ENCODE data around the gene AFAP1. TPM values are rescaled to one million over a fixed set of nuclear protein-coding genes. Genes with fewer than 3 reads are reported as not detected.
A peak's percentile ranks its signal among the peaks of the same experiment; 100 is the strongest.

The AFAP1 gene
- total RNA-seq, 1 experiment from 2014 or later = 94.7 TPM

DNA sequence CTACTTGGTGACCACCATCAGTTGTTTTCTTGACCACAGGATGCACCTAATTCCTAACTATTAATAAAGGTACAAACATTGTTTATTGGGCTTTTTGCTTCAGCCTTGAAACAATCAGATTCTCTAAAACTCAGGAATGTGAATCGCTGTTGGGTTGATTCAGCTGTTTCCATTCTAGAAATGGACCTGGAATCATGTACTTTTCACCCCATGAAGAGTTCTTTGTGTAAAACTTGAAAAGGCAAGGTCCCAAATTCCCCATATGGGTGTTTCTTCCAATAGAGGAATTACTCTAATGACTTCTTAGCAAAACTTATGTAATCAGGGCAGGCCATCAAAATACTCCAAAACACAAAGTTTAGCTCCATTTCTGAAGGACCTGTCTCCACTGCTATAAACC lies 7.4 kb downstream of the AFAP1 start:
- H3K4me1 ChIP-seq (ENCODE audit: control insufficient read depth, insufficient read depth, low read length) = peaks cover 72% of the 10 kb centered on the region
- peaks cover 5% of the 10 kb centered on the region; the same call in 1 of the 2 replicates for H3K36me3 ChIP-seq (ENCODE audit: control insufficient read depth, insufficient read depth, low read length)
- intact Hi-C loops (cut with micrococcal nuclease; ENCODE audit: unreplicated experiment) = loop anchor here (10.0 kb wide), 1 partner anchor 57 kb away; no protein-coding TSS in a partner anchor
- no peak overlapping the region for H3K4me3 ChIP-seq (ENCODE audit: low read depth in 2 of 2, low read length in 2 of 2)
- DNase-seq (ENCODE audit: low read depth, low spot score) (no peak), ATAC-seq (no peak)
- H3K27me3 ChIP-seq (ENCODE audit: control insufficient read depth, insufficient read depth, low read length) = no peaks in the 10 kb centered on the region
- POLR2A ChIA-PET = no interaction called here
- no peak for TF ChIP-seq SIN3A (IDR thresholded peaks at IDR 0.05; ENCODE audit: borderline replicate concordance, insufficient read depth, low read depth, low read length)
- no peak for TF ChIP-seq CTCF (IDR thresholded peaks at IDR 0.05)
- no peak for TF ChIP-seq TCF7L2 (IDR thresholded peaks at IDR 0.05; ENCODE audit: low read depth, low read length)
- no peak for TF ChIP-seq POLR2AphosphoS5 (IDR thresholded peaks at IDR 0.05; ENCODE audit: low read depth, low read length)
- no peak for TF ChIP-seq REST (IDR thresholded peaks at IDR 0.05; ENCODE audit: insufficient read depth in 1 of 2, low read depth in 2 of 2, low read length in 1 of 2)
- no TSS peak for BruUV-seq (replicated peaks)
- in situ Hi-C loops (cut with HindIII; ENCODE audit: low pct_unique_long_range_greater_than_20kb, low sequenced_read_pairs) = no loop called here
- H3K27ac ChIP-seq (ENCODE audit: low read length) = peak overlapping the region; percentile 97
- no peaks in the 10 kb centered on the region for H3K9me3 ChIP-seq (ENCODE audit: control insufficient read depth, insufficient read depth, low read depth, low read length)
- CTCF ChIA-PET = interaction anchor here (0.6 kb wide), 1 partner anchor 52 kb away, joined by 6 read pairs; no protein-coding TSS in a partner anchor

DNA sequence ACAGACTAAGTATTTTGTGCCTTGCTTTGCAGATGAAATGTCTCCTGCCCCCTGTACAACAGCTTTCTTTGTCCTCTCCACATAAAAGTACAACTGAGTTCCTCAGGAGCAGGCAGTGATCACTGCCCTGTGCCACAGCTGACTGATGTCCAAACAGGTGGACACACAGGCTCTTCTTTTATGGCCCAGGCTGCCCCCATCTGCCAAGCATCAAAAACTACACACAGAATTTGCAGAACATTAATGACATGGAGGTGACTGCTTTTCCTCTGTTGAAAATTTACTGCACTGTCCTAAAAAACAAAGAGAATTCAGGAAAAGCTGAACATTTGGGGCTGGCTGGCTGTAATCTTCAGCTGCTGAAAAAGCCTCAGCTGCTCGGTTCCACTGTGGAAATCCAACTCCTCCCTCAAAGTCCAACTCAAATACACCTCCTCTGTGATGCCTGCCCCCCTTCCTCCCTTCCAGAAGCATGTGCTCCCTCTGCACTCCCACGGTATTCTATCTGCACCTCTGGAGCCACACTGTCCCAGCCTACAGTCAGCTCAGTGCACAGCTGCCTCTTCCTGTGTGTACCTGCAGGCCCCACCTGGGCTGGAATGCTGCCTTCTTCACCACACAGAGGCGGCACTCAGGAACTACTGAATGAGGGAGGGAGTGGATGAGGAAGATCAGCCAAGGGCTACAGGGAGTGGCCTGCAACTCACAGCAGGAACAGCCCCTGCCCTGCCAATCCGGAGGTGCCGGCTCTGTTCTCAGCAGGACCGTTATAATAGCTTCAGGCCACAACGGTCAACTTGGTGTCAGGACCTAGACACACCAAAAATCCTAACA lies 10.3 kb downstream of the AFAP1 start:
- Histone ChIP-seq H3K27ac (ENCODE audit: low read length) (peak overlapping the region; percentile 87), H3K4me3 (ENCODE audit: low read depth in 2 of 2, low read length in 2 of 2) (peak overlapping the region in 1 of 2 experiments; percentile 7; a peak in 2 of 4 replicates), H3K27me3 (ENCODE audit: control insufficient read depth, insufficient read depth, low read length) (no peaks in the 10 kb centered on the region), H3K9me3 (ENCODE audit: control insufficient read depth, insufficient read depth, low read depth, low read length) (no peaks in the 10 kb centered on the region), H3K36me3 (ENCODE audit: control insufficient read depth, insufficient read depth, low read length) (0 out of 2 replicates have a peak, but pooled peaks cover 3% of the 10 kb centered on the region), H3K4me1 (ENCODE audit: control insufficient read depth, insufficient read depth, low read length) (peaks cover 89% of the 10 kb centered on the region)
- in situ Hi-C loops (cut with HindIII; ENCODE audit: low pct_unique_long_range_greater_than_20kb, low sequenced_read_pairs) = no loop called here
- CTCF ChIA-PET = no interaction called here
- DNase-seq (ENCODE audit: low read depth, low spot score) (no peak), ATAC-seq (peak; percentile 72)
- intact Hi-C loops (cut with micrococcal nuclease; ENCODE audit: unreplicated experiment) = no loop called here
- BruUV-seq (replicated peaks) = no TSS peak
- no peak for TF ChIP-seq REST (IDR thresholded peaks at IDR 0.05; ENCODE audit: insufficient read depth in 1 of 2, low read depth in 2 of 2, low read length in 1 of 2)
- TF ChIP-seq CTCF (IDR thresholded peaks at IDR 0.05) = no peak
- TF ChIP-seq POLR2AphosphoS5 (IDR thresholded peaks at IDR 0.05; ENCODE audit: low read depth, low read length) = no peak
- TF ChIP-seq SIN3A (IDR thresholded peaks at IDR 0.05; ENCODE audit: borderline replicate concordance, insufficient read depth, low read depth, low read length) = no peak
- TF ChIP-seq TCF7L2 (IDR thresholded peaks at IDR 0.05; ENCODE audit: low read depth, low read length) = no peak
- POLR2A ChIA-PET = no interaction called here
